Endothelial cell (in vitro differentiated cells): ENCODE measurements around the gene CCDC137. TPM values are rescaled to one million over a fixed set of nuclear protein-coding genes. Genes with fewer than 3 reads are reported as not detected.
"Not testable (repeated sequence)": the region's sequence is repeated elsewhere in the genome, so short reads cannot be mapped to it uniquely, and the experiment has no call there.

Experiments
- DNase-seq: peaks from one replicate; pipeline ENCODE4 v3.0.0; 2021; ENCODE audit warnings: low spot score
- H3K27ac Mint-ChIP-seq: one replicate; pipeline ENCODE4 v1.8.0; 2021; ENCODE audit warnings: mixed read lengths, inconsistent platforms; ENCODE audit not compliant: unreplicated experiment
- H3K27me3 Mint-ChIP-seq: one replicate; pipeline ENCODE4 v1.8.0; 2021; ENCODE audit warnings: mild to moderate bottlenecking, moderate library complexity, mixed read lengths, inconsistent platforms; ENCODE audit not compliant: unreplicated experiment
- H3K36me3 Mint-ChIP-seq: one replicate; pipeline ENCODE4 v1.8.0; 2021; ENCODE audit warnings: mild to moderate bottlenecking, low read depth, mixed read lengths, inconsistent platforms; ENCODE audit not compliant: unreplicated experiment
- H3K4me1 Mint-ChIP-seq: one replicate; pipeline ENCODE4 v1.8.0; 2021; ENCODE audit warnings: mild to moderate bottlenecking, mixed read lengths, inconsistent platforms; ENCODE audit not compliant: unreplicated experiment
- H3K4me3 Mint-ChIP-seq: one replicate; pipeline ENCODE4 v1.8.0; 2021; ENCODE audit warnings: mild to moderate bottlenecking, mixed read lengths, inconsistent platforms; ENCODE audit not compliant: unreplicated experiment
- H3K9me3 Mint-ChIP-seq: one replicate; pipeline ENCODE4 v1.8.0; 2021; ENCODE audit warnings: mixed read lengths, inconsistent platforms; ENCODE audit not compliant: unreplicated experiment
- total RNA-seq: library from RNA; stranded (reverse); fragmentation: NEBNext Ultra II Directional; extraction: Animal tissue kit (Norgen Biotek cat#: 25700); gene quantifications from one replicate; pipeline ENCODE4 v1.2.1, GENCODE V29; 2021; ENCODE audit not compliant: unreplicated experiment
- TF ChIP-seq, protein P1 (sequence below): fragments of 200-600 bp; sonication (generic); IDR thresholded peaks from one replicate; pipeline ENCODE4 v1.5.0; 2021; ENCODE audit warnings: antibody characterized with exemption; ENCODE audit not compliant: unreplicated experiment

Gene CCDC137
- total RNA-seq, 1 donor from 2014 or later = 31.8 TPM

DNA sequence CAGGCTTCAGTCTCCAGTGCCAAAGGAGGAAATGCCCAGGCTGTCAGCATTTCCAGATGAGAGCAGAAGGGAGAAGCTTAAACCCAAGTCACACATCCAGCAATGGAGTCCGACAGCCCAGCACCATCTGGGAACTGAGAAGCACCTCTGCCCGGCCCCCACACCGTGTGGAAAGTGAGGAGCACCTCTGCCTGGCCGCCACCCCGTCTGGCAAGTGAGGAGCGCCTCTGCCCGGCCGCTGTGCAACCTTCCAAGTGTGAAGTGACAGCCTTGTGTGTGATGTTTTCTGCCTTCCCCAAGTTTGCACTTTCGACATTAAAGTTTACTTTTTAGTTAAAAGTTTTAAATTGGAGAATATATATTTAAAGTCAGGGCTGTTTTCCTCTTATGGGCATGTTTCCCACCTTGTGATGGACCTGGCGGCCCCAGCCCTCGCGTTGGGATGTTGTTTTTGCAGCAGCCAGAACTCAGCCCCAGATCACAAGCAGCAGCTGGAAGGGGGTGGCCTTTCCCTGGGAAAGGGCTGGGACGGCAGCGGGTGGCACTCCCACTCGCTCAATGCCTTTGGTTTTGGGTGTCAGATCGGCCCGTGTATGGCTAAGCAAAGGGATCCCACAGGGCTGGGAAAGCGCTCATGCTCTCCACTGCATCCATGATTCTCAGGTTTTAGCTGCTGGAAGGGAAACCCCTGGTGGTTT, 7.2 kb downstream of the CCDC137 start:
- H3K4me1 Mint-ChIP-seq = peaks cover 2% of the 10 kb centered on the region
- peaks cover 17% of the 10 kb centered on the region for H3K36me3 Mint-ChIP-seq
- H3K27me3 Mint-ChIP-seq = peaks cover 5% of the 10 kb centered on the region
- no peak for DNase-seq
- H3K27ac Mint-ChIP-seq = no peak overlapping the region
- no peaks in the 10 kb centered on the region for H3K9me3 Mint-ChIP-seq
- H3K4me3 Mint-ChIP-seq = no peak overlapping the region
- TF ChIP-seq, protein P1, sequence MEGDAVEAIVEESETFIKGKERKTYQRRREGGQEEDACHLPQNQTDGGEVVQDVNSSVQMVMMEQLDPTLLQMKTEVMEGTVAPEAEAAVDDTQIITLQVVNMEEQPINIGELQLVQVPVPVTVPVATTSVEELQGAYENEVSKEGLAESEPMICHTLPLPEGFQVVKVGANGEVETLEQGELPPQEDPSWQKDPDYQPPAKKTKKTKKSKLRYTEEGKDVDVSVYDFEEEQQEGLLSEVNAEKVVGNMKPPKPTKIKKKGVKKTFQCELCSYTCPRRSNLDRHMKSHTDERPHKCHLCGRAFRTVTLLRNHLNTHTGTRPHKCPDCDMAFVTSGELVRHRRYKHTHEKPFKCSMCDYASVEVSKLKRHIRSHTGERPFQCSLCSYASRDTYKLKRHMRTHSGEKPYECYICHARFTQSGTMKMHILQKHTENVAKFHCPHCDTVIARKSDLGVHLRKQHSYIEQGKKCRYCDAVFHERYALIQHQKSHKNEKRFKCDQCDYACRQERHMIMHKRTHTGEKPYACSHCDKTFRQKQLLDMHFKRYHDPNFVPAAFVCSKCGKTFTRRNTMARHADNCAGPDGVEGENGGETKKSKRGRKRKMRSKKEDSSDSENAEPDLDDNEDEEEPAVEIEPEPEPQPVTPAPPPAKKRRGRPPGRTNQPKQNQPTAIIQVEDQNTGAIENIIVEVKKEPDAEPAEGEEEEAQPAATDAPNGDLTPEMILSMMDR = no peak

DNA sequence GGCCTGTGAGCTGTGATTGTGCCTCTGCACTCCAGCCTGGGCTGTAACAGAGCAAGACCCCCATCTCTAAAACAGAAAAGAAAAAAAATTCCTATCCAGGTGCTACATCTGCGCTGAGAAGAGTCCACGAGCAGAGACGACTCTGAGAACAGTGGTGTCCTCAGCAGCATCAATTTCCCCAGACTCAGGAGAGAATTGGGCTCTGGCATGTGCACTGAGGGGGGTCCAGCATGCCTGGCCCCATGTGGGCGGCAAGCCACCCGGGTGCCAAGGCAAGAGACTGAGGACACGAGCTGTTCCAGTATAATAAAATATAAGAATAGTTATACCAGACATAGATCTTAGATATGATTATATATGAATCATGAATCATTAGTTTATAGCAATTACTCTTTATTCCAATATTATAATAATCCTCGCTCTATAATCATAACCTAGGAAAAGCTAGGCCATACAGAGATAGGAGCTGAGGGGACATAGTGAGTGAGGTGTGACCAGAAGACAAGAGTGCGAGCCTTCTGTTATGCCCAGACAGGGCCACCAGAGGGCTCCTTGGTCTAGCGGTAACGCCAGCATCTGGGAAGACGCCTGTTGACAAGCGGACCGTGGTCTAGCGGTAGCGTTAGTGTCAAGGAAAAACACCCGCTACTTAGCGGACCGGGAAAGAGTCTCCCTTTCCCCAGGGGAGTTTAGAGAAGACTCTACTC, 9.1 kb downstream of the CCDC137 start:
- H3K36me3 Mint-ChIP-seq = peaks cover 13% of the 10 kb centered on the region
- not testable (repeated sequence) for H3K27me3 Mint-ChIP-seq, H3K4me3 Mint-ChIP-seq, H3K4me1 Mint-ChIP-seq, H3K9me3 Mint-ChIP-seq
- TF ChIP-seq, protein P1 = peak; percentile 46
- DNase-seq = peak; percentile 29
- H3K27ac Mint-ChIP-seq = peak overlapping the region; percentile 42

DNA sequence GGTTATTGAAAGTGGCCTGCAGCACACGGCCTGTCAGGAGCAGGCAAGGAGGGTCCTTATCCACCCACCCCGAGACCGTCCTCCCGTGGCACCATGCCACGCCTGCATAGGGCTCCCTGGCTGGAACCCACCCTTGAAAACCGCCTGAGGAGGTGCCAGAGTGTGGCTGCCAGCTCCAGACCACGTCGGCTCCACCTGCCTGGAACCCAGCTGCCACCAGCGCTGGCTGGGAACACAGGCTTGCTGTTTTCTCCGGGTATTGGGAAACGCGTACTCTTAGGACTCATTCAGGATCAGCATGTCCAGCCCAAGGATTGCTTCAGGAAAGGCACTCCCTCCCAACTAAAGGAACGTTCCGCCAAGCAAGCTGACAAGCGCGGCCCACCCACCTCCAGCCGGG, 10.4 kb downstream of the CCDC137 start:
- no peak for DNase-seq
- TF ChIP-seq, protein P1 = no peak
- H3K27ac Mint-ChIP-seq = no peak overlapping the region
- H3K4me3 Mint-ChIP-seq = no peak overlapping the region
- peaks cover 5% of the 10 kb centered on the region for H3K27me3 Mint-ChIP-seq
- H3K36me3 Mint-ChIP-seq = peaks cover 4% of the 10 kb centered on the region
- no peaks in the 10 kb centered on the region for H3K4me1 Mint-ChIP-seq
- no peaks in the 10 kb centered on the region for H3K9me3 Mint-ChIP-seq

DNA sequence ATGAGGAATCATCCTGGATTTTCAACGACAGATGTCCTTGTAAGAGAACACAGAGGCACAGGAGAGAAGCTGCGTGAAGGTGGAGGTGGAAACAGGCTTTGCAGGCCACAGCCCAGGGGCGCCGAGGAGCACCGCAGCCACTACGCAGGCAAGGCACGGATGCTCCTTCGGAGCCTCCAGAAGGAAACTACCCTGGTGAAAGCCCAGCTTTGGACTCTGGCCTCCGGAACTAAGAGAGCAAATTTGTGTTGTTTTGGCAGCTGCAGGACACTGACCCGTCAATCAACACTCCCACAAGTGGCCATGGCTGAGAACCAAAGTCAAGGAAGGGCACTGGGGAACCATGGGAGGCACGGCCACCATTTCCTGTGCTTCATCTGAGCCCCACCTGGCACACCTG, 13.6 kb downstream of the CCDC137 start:
- Mint-ChIP-seq H3K36me3 (peaks cover 3% of the 10 kb centered on the region), H3K27ac (no peak overlapping the region), H3K4me1 (peaks cover 18% of the 10 kb centered on the region), H3K4me3 (no peak overlapping the region), H3K27me3 (peaks cover 8% of the 10 kb centered on the region), H3K9me3 (no peaks in the 10 kb centered on the region)
- TF ChIP-seq, protein P1 = no peak
- DNase-seq = no peak

DNA sequence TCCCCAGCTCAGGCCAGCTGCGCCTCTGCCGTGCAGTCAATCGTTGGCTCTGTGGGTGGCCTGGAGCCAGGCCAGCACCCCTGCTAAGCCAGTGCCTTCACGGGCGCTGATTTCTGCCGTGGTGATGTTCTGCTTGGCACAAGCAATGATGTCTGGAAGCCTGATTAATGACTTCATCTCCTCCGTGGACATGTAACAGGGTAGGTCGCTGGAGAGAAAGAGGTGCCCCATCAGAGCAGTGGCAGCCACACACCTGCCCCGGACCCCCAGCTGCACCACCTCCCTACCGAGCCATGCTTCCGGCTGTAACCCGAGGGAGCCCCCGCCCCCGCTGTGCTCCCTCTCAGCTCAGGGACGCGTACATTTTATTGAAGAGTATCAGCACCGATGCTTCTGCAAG, 15.1 kb downstream of the CCDC137 start:
- Mint-ChIP-seq H3K36me3 (peaks cover 11% of the 10 kb centered on the region), H3K27ac (peak overlapping the region; percentile 30), H3K9me3 (no peaks in the 10 kb centered on the region), H3K4me3 (peak overlapping the region; percentile 21), H3K27me3 (peaks cover 3% of the 10 kb centered on the region), H3K4me1 (peaks cover 21% of the 10 kb centered on the region)
- DNase-seq = no peak
- TF ChIP-seq, protein P1 = no peak
